ENCODE results near the gene PLA2R1.

GRCh38 chr2:160077912-160078810, 15.7 kb upstream of the PLA2R1 start:
- no peak for TF ChIP-seq EZH2 (IDR thresholded peaks at IDR 0.05; ENCODE audit: borderline replicate concordance, low read length)
- TF ChIP-seq CTCF (IDR thresholded peaks at IDR 0.05; ENCODE audit: low read length) = no peak
